Heart left ventricle (tissue), 16 donors: Measurements from ENCODE around the gene SCP2. TPM values are rescaled to one million over a fixed set of nuclear protein-coding genes. Genes with fewer than 3 reads are reported as not detected.

Experiments used
- ATAC-seq, 4 donors: fragments of 200-7000 bp; cut with Tn5 transposase; one replicate each; pipeline ENCODE4 v1.9.1; 2020 to 2022; ENCODE audit warnings: moderate library complexity in 4 of 4, mild to moderate bottlenecking in 3 of 4, moderate number of reproducible peaks in 1 of 4
- DNase-seq, 5 donors: peaks; one replicate each; pipeline ENCODE4 v3.0.0-alpha.2; 2020
- H3K27ac ChIP-seq, 12 donors: fragments of 200-600 bp; sonication (generic) in 4 of 12; one replicate each; pipeline versions ENCODE4 v1.5.0 to v1.8.0; 2016 to 2022; ENCODE audit warnings: mild to moderate bottlenecking in 2 of 12
- H3K27me3 ChIP-seq, 9 donors: fragments of 200-600 bp; sonication (generic) in 2 of 9; one replicate each; pipeline versions ENCODE4 v1.5.1 to v1.8.0; 2016 to 2022; ENCODE audit warnings: mild to moderate bottlenecking in 3 of 9
- H3K36me3 ChIP-seq, 9 donors: fragments of 200-600 bp; sonication (generic) in 2 of 9; one replicate each; pipeline versions ENCODE4 v1.5.0 to v1.8.0; 2018 to 2022; ENCODE audit warnings: mild to moderate bottlenecking in 2 of 9
- H3K4me1 ChIP-seq, 12 donors: fragments of 200-600 bp; sonication (generic) in 4 of 12; one replicate each; pipeline versions ENCODE4 v1.5.0 to v1.8.0; 2016 to 2022; ENCODE audit warnings: mild to moderate bottlenecking in 3 of 12
- H3K4me3 ChIP-seq, 12 donors: fragments of 200-600 bp; sonication (generic) in 4 of 12; one replicate each; pipeline versions ENCODE4 v1.5.0 to v1.8.0; 2017 to 2022; ENCODE audit warnings: mild to moderate bottlenecking in 9 of 12, moderate library complexity in 4 of 12
- H3K9me3 ChIP-seq, 12 donors: fragments of 200-600 bp; sonication (generic) in 4 of 12; one replicate each; pipeline versions ENCODE4 v1.5.0 to v1.8.0; 2016 to 2022; ENCODE audit warnings: mild to moderate bottlenecking in 1 of 12
- CTCF ChIP-seq, 12 donors: fragments of 200-600 bp; sonication (generic) in 4 of 12; IDR thresholded peaks; one replicate each; pipeline versions ENCODE4 v1.5.0 to v1.8.0; 2018 to 2022; ENCODE audit warnings: antibody characterized with exemption in 12 of 12, mild to moderate bottlenecking in 5 of 12
- POLR2A ChIP-seq, 2 donors: fragments of 450-650 bp; IDR thresholded peaks; one replicate each; pipeline ENCODE4 v1.6.1; 2017; ENCODE audit warnings: antibody characterized with exemption in 2 of 2, mild to moderate bottlenecking in 2 of 2, moderate library complexity in 2 of 2
- WGBS, 4 donors: extraction: QIAGEN DNeasy Blood & Tissue Kit in 2 of 4; methylation state at CpG; one replicate each; pipeline versions ENCODE4 v1.1.5 to v1.1.7; 2013 to 2018; 5-methylcytosine and 5-hydroxymethylcytosine counted together
- intact Hi-C, 10 donors: fragments of 100-400 bp; cut with DNase I; formaldehyde crosslinking; loops; one replicate each; pipeline versions ENCODE4 v1.11.1 to v1.14.2; 2022
- polyA plus RNA-seq, 2 donors: library from polyadenylated mRNA; stranded (reverse); fragments of 200-250 nt; gene quantifications; one replicate each; pipeline ENCODE4 v1.2.3, GENCODE V29; 2013
- total RNA-seq, 9 donors: library from RNA; depleted of rRNA in 2 of 9; stranded (reverse); fragments of >200 nt in 2 of 9; fragmentation: NEBNext Ultra II Directional in 3 of 9; extraction: Animal tissue kit (Norgen Biotek cat#: 25700) in 3 of 9; gene quantifications; one replicate each; pipeline versions ENCODE4 v1.1.0 to v1.2.4, GENCODE V29; 2016 to 2023
- donor health status: ischemic (EF 13 %, LVEDD 7.1; RV severe dilation, severe dysfunction).
- donor health status: healthy with polysubstance abuse.
- donor health status: DM: no; HTN: yes; CAD: no.
- donor health status: DM: no; HTN: no; CAD: no.
- donor health status: ischemic (EF 25% LVEDD 6.9; RV normal size, moderate dysfunction).
- donor health status: ischemic (EF 25% LVEDD 5.7; RV mildly dilated, moderate dysfunction).
- donor health status: healthy.
- donor health status: DM: yes; HTN: yes; CAD: no.
- donor health status: ischemic (EF 35%, LVEDD 5.7; RV mildly dilated, moderate dysfunction).
- donor health status: nonischemic (EF 11% LVEDD 7.7; RV severe dilation, severe dysfunction).
- donor health status: DM: yes; HTN: yes; CAD: no.
- donor health status: PGD.
- donor health status: ischemic (EF 29% LVEDD 5.4; RV normal size, mild dysfunction).
- donor health status: nonischemic (EF 23%, LVEDD 6.1; RV moderate dilation, normal function).

SCP2 gene
- total and polyA plus RNA-seq, 11 donors, result 83.4 to 143 (median 132) TPM

- WGBS, 4 donors, result 92 to 98% (median 95%) methylated on average over 1 of the region's 1 CpG
- DNase-seq (no peak), ATAC-seq (no peak)
- peaks cover 0 to 7% (median 0%) of the 10 kb centered on the region in 9 donors for H3K27me3 ChIP-seq
- H3K27ac ChIP-seq, result peak overlapping the region in 10 of 12 donors; percentile 3 to 71 (median 51)
- no peak for TF ChIP-seq CTCF (IDR thresholded peaks at IDR 0.05)
- H3K4me3 ChIP-seq, result peak overlapping the region in 1 of 12 donors; percentile 9
- H3K36me3 ChIP-seq, result peaks cover 0 to 2% (median 0%) of the 10 kb centered on the region in 9 donors
- intact Hi-C loops, result loop anchor here in 2 of 10 donors (10.0 kb wide), 2 partner anchors 213 to 267 kb away; no protein-coding TSS in a partner anchor
- H3K9me3 ChIP-seq, result no peaks in the 10 kb centered on the region
- peaks cover 0 to 42% (median 14%) of the 10 kb centered on the region in 12 donors for H3K4me1 ChIP-seq
Observed at GRCh38 chr1:52917581-52917980, 9.5 kb upstream of the SCP2 start.

- H3K27ac ChIP-seq, result peak overlapping the region in 1 of 12 donors; percentile 52
- 75 to 84% (median 80%) methylated on average over 6 of the region's 6 CpGs for WGBS, 4 donors
- peaks cover 0 to 42% (median 14%) of the 10 kb centered on the region in 12 donors for H3K4me1 ChIP-seq
- DNase-seq, result no peak
- ATAC-seq, result no peak
- peaks cover 0 to 2% (median 0%) of the 10 kb centered on the region in 9 donors for H3K36me3 ChIP-seq
- H3K4me3 ChIP-seq, result no peak overlapping the region
- H3K9me3 ChIP-seq, result no peaks in the 10 kb centered on the region
- intact Hi-C loops, result loop anchor here in 2 of 10 donors (10.0 kb wide), 2 partner anchors 213 to 267 kb away; no protein-coding TSS in a partner anchor
- H3K27me3 ChIP-seq, result peaks cover 0 to 7% (median 0%) of the 10 kb centered on the region in 9 donors
- TF ChIP-seq POLR2A (IDR thresholded peaks at IDR 0.05) (no peak), CTCF (IDR thresholded peaks at IDR 0.05) (no peak)
Observed at GRCh38 chr1:52918201-52918600, 8.9 kb upstream of the SCP2 start.

- no peak for TF ChIP-seq POLR2A (IDR thresholded peaks at IDR 0.05)
- no peak for TF ChIP-seq CTCF (IDR thresholded peaks at IDR 0.05)
- Histone ChIP-seq H3K9me3 (no peaks in the 10 kb centered on the region), H3K27ac (peak overlapping the region in 1 of 12 donors; percentile 92), H3K4me3 (no peak overlapping the region), H3K36me3 (no peaks in the 10 kb centered on the region), H3K27me3 (peaks cover 0 to 7% (median 0%) of the 10 kb centered on the region in 9 donors), H3K4me1 (peaks cover 0 to 41% (median 14%) of the 10 kb centered on the region in 12 donors)
- DNase-seq (no peak), ATAC-seq (no peak)
- WGBS, 4 donors, result 92 to 98% (median 93%) methylated on average over 7 of the region's 7 CpGs
- intact Hi-C loops, result loop anchor here in 2 of 10 donors (10.0 kb wide), 2 partner anchors 214 to 266 kb away; no protein-coding TSS in a partner anchor
Observed at GRCh38 chr1:52919051-52919722, 7.9 kb upstream of the SCP2 start.

- Histone ChIP-seq H3K27me3 (peaks cover 0 to 7% (median 0%) of the 10 kb centered on the region in 9 donors), H3K4me1 (peaks cover 0 to 36% (median 14%) of the 10 kb centered on the region in 12 donors), H3K36me3 (no peaks in the 10 kb centered on the region), H3K4me3 (peak overlapping the region in 3 of 12 donors; percentile 69 to 86 (median 79)), H3K27ac (peak overlapping the region in 7 of 12 donors; percentile 85 to 93 (median 90)), H3K9me3 (no peaks in the 10 kb centered on the region)
- WGBS, 4 donors, result 83 to 90% (median 87%) methylated on average over 10 of the region's 10 CpGs
- intact Hi-C loops, result loop anchor here in 7 of 10 donors (5.0 to 10.0 kb wide), 5 partner anchors 215 to 265 kb away; partner anchors contain the start of gene COA7 (in 2 of the 7)
- ATAC-seq (no peak), DNase-seq (no peak)
- TF ChIP-seq POLR2A (IDR thresholded peaks at IDR 0.05) (no peak), CTCF (IDR thresholded peaks at IDR 0.05) (no peak)
Observed at GRCh38 chr1:52919723-52920483, 7.2 kb upstream of the SCP2 start.
